BE2C (cell line): ENCODE data around the gene WDR7.

Source experiments
- DNase-seq: peaks from one replicate; pipeline ENCODE4 v3.0.0-alpha.2; 2020
- H3K27me3 ChIP-seq: fragments of 250-450 bp; sonication (Bioruptor Pico); 2 replicates; pipeline ENCODE4 v1.5.1; 2020; ENCODE audit warnings: mild to moderate bottlenecking
- H3K36me3 ChIP-seq: fragments of 250-450 bp; sonication (Bioruptor Pico); 2 replicates; pipeline ENCODE4 v1.5.1; 2020; ENCODE audit warnings: mild to moderate bottlenecking
- H3K4me1 ChIP-seq: fragments of 250-450 bp; sonication (Bioruptor Pico); 2 replicates; pipeline ENCODE4 v1.5.1; 2020
- H3K4me3 ChIP-seq: 2 replicates; pipeline ENCODE4 v1.5.1; 2011; ENCODE audit warnings: low read depth, low read length
- H3K9me3 ChIP-seq: fragments of 250-450 bp; sonication (Bioruptor Pico); 2 replicates; pipeline ENCODE4 v1.5.1; 2020
- TF ChIP-seq, protein P1 (sequence below): IDR thresholded peaks from 2 replicates; pipeline ENCODE4 v1.5.1; 2012; ENCODE audit warnings: mild to moderate bottlenecking, low read depth, low read length

Gene WDR7

DNA sequence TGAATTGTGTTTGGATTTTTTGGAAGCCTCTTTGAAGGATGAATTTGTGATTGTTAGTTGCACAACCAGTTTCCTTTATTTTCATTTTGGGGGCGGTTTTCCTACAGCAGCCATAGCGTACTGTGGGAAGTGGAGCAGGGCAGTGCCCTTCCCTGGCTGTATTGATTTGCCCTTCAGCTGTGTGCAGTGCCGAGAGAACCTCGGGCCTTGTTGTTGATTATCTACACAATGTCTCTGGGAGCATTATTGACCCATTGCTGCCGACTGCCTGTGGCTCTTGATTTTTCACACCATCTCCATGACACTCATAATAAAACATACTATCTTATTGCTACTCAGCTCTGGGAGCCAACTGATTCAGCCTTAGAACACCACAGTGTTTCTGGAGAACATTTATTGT is 333.6 kb downstream of the WDR7 start:
- Histone ChIP-seq H3K9me3 (no peaks in the 10 kb centered on the region), H3K27me3 (no peaks in the 10 kb centered on the region), H3K4me3 (no peak overlapping the region), H3K36me3 (no peaks in the 10 kb centered on the region), H3K4me1 (no peaks in the 10 kb centered on the region)
- TF ChIP-seq, protein P1, sequence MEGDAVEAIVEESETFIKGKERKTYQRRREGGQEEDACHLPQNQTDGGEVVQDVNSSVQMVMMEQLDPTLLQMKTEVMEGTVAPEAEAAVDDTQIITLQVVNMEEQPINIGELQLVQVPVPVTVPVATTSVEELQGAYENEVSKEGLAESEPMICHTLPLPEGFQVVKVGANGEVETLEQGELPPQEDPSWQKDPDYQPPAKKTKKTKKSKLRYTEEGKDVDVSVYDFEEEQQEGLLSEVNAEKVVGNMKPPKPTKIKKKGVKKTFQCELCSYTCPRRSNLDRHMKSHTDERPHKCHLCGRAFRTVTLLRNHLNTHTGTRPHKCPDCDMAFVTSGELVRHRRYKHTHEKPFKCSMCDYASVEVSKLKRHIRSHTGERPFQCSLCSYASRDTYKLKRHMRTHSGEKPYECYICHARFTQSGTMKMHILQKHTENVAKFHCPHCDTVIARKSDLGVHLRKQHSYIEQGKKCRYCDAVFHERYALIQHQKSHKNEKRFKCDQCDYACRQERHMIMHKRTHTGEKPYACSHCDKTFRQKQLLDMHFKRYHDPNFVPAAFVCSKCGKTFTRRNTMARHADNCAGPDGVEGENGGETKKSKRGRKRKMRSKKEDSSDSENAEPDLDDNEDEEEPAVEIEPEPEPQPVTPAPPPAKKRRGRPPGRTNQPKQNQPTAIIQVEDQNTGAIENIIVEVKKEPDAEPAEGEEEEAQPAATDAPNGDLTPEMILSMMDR, result no peak
- DNase-seq, result no peak

DNA sequence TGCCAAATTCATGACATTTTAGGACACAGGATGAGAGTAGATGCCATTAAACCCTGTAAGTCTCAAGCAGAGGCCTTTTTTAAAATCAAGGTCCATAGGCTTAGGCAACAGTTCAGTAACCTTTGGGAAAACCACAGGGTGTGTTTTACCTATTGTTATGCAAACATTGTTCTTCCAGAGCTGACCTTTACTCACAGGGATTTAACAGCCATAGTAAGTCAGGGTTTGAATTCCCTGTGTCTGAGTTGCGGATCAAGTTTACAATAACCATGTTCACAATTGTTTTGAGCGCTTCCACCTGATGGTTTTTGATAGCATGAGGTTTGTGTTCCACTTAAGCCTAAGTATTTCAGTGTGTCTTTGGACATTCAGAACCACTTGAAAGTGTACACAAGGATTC is 335.7 kb downstream of the WDR7 start:
- no peak for DNase-seq
- TF ChIP-seq, protein P1, result no peak

DNA sequence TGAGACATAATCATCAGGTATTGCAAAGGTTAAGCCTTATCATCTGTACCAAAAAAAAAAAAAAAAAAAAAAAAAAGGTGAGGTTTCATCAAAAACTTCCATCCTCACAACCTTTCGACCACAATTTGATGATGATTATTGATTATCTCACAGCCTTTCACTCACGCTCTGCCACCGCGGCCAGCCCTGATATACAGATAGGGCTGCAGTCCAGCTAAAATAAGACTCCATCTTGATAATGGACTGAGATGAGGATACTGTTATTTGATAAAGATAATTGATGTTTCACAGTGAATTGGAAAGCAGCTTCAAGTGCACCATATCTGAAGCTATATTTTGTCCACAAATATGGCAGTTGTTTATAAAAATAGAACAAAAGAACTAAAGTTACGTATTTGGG is 336.1 kb downstream of the WDR7 start:
- Histone ChIP-seq H3K27me3 (no peaks in the 10 kb centered on the region), H3K36me3 (no peaks in the 10 kb centered on the region), H3K4me3 (no peak overlapping the region), H3K4me1 (no peaks in the 10 kb centered on the region), H3K9me3 (no peaks in the 10 kb centered on the region)
- TF ChIP-seq, protein P1, result no peak
- no peak for DNase-seq

More for the DNA sequence above, 335.7 kb downstream of the WDR7 start:
- H3K36me3 ChIP-seq, result no peaks in the 10 kb centered on the region
- no peak overlapping the region for H3K4me3 ChIP-seq
- H3K27me3 ChIP-seq, result no peaks in the 10 kb centered on the region
- H3K9me3 ChIP-seq, result no peaks in the 10 kb centered on the region
- no peaks in the 10 kb centered on the region for H3K4me1 ChIP-seq

DNA sequence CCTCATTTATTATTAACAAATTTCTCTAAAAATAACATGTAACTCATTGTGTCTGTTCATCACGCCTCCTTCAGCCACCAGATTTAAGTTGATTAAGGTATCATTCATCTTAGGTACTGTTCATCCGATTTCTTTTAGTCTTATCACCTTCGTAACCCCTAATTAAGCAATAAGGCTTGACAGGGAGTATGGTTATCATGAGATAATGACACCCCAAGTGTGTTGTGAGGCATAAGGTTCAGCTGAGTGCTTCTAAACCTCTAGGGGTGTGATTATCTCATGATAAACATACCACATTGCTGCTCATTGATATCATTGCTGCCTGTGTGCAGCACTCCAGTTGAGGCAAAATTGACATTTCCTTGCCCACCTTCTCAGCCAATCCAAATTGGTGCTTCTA is 336.9 kb downstream of the WDR7 start:
- TF ChIP-seq, protein P1, result no peak

DNA sequence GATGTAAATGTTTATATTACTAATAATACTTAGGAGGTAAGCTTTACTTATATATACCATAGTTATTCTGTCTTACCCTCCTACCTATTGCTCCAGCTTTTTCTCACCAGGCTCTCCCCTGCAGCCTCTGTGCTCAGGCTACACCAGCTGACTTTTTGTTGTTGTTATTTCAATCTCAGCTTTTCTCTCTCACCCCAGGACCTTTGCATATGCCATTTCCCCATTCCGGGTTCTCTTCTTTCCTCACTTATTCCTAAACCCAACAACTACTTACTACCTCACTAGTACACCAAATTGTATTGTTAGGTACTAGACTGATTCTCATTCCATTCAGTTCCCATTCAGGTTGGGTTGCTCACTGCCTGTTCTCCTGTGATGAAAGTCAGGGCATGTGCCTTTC is 339.5 kb downstream of the WDR7 start:
- Histone ChIP-seq H3K9me3 (no peaks in the 10 kb centered on the region), H3K4me3 (no peak overlapping the region), H3K36me3 (no peaks in the 10 kb centered on the region), H3K4me1 (no peaks in the 10 kb centered on the region), H3K27me3 (no peaks in the 10 kb centered on the region)
- no peak for DNase-seq
- TF ChIP-seq, protein P1, result no peak

More for the DNA sequence above, 336.9 kb downstream of the WDR7 start:
- DNase-seq, result no peak
- Histone ChIP-seq H3K36me3 (no peaks in the 10 kb centered on the region), H3K9me3 (no peaks in the 10 kb centered on the region), H3K4me3 (no peak overlapping the region), H3K27me3 (no peaks in the 10 kb centered on the region), H3K4me1 (no peaks in the 10 kb centered on the region)

DNA sequence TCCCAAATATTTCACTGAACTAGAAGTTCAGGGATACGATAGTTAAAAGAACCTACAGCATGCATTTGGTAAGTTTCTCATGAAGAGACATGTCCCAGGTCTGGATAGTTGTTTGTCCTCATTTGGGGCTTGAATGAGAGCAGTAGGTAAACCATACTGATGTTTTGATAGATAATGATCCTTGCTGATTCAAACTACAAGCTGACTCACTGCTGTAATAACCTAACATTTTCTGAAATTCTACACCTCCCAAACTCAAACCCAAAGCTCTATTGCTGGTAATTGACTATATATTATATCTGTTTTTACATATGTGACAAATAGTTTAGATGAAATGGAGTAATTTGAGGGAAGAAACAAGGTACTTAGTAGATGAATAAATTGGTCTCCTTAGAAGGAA is 341.6 kb downstream of the WDR7 start:
- no peak for DNase-seq
- Histone ChIP-seq H3K4me1 (peaks cover 3% of the 10 kb centered on the region; the same call in 1 of the 2 replicates), H3K9me3 (no peaks in the 10 kb centered on the region), H3K36me3 (no peaks in the 10 kb centered on the region), H3K4me3 (no peak overlapping the region), H3K27me3 (no peaks in the 10 kb centered on the region)
- TF ChIP-seq, protein P1, result no peak
